Ecto neural progenitor cell (in vitro differentiated cells): ENCODE results near the gene MESP2.

Experiments
- DNase-seq: peaks from one replicate; pipeline ENCODE4 v3.0.0-alpha.2; 2018; ENCODE audit warnings: low spot score

Gene MESP2

DNA sequence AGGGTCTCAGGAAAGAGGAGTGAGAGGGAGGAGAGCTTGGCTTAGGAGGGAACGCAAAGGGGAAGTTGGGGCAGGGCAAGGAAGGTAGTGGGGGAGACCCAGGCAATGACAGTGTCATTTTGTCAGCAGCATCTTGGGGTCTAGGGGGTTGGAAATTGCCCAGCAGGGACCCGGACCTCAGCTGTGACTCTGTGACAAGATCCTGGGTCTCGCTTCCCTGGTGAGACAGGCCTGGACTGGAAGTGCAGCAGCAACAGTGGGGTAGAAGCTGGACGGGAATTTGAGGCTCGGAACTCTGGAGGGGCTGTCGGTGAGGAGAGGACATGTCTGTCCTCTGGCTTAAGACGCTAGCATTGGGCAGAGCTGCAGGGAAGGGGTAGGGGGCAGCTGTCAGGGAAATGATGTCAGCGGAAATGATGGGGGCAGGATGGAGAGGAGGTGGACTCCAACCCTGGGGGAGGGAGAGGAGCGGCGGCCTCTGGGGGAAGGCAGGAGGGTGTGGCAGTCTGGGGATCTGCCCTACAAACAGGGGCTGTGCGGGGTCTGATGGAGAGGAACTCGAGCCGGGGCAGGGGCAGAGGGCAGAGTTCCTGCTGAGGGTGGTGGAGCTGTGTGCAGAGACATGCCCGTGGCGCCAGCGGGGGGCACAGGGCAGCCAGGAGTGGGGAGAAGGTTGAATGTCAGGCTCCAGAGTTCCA lies 26.2 kb downstream of the MESP2 start:
- no peak for DNase-seq

GRCh38 chr15:89802986-89803824 lies 27.1 kb downstream of the MESP2 start:
- no peak for DNase-seq

- DNase-seq: peak; percentile 41
Observed at GRCh38 chr15:89803941-89804800, 28.0 kb downstream of the MESP2 start.

DNA sequence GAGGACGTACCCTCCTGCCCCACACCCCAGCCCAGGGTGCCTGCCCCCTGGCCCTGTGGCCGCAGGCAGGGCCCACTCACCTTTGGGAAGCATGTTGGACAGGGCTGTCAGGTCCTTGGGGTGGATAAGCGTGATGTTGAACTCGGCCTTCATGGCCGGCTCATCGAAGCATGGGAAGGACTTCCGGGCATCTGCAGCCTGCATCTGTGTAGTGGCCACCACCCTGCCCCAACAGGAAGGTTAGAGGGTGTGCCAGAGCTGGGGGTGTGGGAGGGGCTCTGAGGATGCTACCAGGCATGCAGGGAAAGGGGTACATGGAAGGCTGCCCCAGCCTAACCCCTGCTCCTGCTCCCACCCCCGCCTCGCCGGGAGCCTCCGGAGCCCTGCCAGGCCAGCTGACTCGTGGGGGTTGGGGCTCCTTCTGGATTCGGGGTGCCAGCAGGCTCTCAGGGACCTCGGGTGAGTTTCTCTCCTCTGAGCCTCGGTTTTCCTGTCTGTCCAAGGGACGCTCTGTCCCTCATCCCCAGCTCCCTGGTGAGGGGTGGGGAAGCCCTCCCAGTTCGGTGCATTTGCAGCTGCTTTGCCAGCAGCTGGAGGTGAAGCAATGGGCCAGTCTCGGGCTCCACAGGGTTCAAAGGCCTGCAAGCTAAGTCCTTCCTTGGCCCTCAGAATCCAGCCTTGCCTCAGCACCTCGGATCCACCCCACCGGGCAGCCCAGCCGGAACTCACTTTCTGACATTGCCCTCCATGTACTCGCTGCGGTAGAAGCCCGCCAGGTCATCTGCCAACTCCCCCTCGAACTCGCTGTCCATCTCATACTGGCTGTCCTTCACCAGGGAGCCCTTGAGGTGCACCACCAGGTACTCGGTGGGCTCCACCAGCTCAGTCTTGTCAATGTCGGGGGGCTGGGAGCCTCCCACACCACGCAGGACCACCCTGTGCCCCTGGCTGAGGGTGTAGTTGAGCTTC lies 29.4 kb downstream of the MESP2 start:
- DNase-seq: no peak

DNA sequence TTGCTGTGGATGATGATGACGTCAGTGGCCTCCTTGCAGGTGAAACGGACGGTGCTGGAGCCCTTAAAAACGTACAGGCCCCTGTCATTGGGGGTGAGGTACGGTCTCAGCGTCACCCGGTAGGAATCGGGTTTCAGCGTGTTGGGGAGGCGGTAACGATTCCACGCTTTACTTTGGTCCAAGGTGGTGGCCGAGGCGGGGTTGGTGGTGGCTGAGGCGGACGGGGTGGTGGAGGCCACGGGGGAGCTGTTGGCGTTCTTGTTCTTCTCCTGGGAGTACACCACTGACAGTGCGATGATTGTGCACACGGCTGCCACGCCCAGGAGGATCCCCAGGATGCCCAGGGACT lies 30.1 kb downstream of the MESP2 start:
- no peak for DNase-seq

DNA sequence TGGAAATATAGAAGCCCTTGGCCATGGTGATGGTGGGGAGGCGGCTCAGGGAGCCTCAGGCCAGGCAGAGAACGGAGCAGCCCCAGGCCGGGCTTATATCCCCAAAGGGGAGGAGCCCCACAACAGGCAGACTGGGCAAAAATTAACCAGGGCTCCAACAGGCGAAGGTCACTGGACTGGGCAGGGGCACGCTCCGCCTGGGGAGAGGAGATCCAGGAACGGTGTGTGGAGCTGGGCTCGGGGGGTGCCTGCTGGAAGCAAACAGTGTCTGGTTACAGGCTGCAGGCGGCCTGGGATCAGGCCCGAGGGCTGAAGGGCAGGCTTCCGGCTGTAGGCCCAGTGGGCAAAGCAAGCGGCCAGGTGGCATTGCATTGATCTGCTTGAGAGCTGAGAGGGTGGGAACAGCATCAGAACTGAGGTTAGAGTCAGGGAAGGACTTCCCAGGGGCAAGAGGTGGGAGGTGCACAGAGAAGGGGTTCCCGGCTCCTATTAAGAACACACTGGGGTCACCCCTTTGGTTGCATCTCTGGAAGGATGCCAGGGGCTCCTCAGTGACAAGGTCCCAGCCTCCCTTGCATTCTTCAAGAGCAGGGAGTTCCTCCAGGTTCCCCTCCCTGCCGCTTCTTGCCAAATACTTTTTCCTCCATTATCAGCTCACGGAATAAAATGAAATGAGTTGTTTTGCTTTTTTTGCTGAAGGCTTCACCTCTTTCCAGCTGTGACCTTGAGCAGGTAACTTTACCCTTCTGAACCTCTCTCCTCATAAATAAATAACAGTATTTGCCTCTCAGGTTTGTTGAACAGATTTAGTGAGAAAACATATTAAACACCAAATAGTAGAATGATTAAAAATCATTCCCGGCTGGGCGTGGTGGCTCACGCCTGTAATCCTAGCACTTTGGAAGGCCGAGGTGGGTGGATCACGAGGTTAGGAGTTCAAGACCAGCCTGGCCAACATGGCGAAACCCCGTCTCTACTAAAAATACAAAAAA lies 30.7 kb downstream of the MESP2 start:
- no peak for DNase-seq

DNA sequence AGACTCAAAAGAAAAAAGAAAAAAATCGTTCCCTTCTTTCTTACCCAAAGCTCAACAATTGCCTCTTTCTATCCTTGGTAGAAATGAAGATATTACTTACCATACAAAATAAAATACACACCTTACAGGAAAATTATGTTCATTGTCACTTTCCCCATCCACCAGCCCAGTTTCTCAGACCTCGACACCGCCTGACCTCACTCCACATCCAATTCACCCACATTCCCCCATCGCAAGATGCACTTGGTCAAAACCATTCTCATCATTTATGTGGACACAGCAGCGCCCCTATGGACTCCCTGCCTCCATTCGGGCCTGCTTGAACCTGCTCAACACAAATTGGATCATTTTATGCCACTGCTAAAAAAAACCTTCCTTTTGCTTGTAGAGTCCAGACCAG lies 31.6 kb downstream of the MESP2 start:
- no peak for DNase-seq

DNA sequence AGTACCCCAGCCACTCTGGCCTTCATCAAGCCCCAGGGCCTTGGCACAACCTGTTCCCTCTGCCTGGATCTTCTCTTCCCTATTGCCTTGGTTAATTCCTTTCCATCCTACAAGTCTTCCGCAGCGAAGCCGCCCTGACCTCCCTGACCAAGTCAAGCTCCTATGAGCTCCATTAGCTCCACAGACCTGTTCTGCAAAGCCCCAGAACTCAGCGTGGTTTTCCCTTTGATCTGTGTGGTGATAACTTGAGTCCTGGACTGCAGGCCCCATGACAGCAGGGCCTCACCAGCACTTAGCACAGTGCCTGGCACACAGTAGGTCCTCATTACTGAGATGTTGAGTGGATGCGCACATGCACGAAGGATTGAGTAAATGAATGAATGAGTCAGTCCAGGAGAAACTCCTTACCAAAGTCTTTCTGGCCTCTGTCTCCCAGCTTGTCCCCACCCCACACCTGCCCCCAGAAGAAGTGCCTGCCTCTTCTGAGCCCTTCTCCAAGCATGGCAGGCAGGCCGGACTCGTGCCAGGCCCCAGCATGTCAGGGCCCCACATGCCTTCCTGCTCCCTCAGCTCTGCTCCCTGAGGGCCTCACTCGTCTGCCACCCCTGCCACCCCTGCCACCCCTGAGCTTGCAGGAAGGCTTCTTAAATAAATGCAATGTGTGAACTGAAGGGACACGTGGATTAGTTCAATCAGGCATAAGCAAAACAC lies 32.2 kb downstream of the MESP2 start:
- DNase-seq: no peak

GRCh38 chr15:89809093-89809786 lies 33.1 kb downstream of the MESP2 start:
- DNase-seq: no peak

- DNase-seq: no peak
Observed at GRCh38 chr15:89809787-89810148, 33.6 kb downstream of the MESP2 start.

- DNase-seq: no peak
Observed at GRCh38 chr15:89810837-89811236, 34.7 kb downstream of the MESP2 start.

- no peak for DNase-seq
Observed at GRCh38 chr15:89812011-89812846, 36.1 kb downstream of the MESP2 start.

GRCh38 chr15:89812847-89813320 lies 36.8 kb downstream of the MESP2 start:
- no peak for DNase-seq

- DNase-seq: no peak
Observed at GRCh38 chr15:89813381-89814111, 37.4 kb downstream of the MESP2 start.

DNA sequence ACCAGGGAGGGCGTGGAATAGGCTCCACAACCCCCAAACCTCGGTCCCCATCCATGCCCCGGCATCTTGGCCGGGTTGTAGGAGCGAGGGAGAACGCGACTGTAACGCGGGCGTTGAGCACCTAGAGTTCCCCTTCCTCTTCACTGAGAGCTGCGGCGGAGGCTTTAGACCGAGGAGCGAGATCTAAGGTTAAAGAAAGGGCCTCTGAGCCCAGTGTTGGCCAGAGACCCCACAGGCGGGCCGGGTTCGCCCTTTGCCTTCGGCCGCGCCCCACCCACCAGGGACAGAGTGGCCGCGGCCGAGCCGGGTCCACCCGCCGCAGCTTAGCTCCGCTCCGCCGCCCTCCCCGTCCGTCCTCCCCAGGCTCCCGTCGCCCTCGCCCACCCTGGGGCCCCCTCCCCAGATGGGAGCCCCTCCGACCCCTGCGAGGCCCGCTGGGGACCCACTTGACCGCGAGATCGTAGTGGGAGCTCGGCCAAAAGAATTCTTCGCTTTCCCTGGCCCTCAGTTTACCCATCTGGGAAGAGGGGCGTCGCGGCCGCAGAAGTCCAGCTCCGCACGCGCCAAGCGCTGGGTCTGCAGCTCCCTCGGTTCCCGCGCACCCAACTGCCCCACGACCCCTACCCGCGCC lies 38.1 kb downstream of the MESP2 start:
- DNase-seq: no peak

DNA sequence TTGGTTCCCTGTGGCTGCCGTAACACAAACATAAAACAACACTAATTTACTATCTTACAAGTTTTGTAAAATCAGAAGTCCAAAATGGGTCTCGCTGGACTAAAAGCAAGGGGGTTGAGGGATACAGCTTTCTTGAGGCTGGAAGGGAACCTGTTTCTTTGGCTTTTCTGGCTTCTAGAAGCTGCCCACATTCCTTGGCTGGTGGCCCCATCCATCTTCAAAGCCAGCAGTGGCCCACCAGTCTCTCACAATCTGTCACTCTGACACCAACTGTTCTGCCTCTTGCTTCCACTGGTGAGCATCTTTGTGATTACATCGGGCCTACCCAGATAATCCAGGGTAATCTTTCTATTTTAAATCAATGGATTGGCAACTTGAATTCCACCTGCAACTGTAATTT lies 39.6 kb downstream of the MESP2 start:
- no peak for DNase-seq
